Activated T-cell treated with anti-CD3 and anti-CD28 coated beads, Interleukin-2, amount 50 U/mL, for 1 hour (primary cell): Measurements from ENCODE around the gene ARL3.

Source experiments
- DNase-seq: peaks from one replicate; pipeline ENCODE4 v3.0.0-alpha.2; 2020

The ARL3 gene

GRCh38 chr10:102649797-102650654 is 64.2 kb downstream of the ARL3 start:
- no peak for DNase-seq

GRCh38 chr10:102648889-102649796 is 65.1 kb downstream of the ARL3 start:
- peak; percentile 54 for DNase-seq

- no peak for DNase-seq
These were observed 65.8 kb downstream of the ARL3 start for GRCh38 chr10:102648269-102648888.

- DNase-seq, result no peak
These were observed 66.5 kb downstream of the ARL3 start for GRCh38 chr10:102647443-102648268.

- DNase-seq, result peak; percentile 58
These were observed 67.4 kb downstream of the ARL3 start for GRCh38 chr10:102646610-102647442.

- peak; percentile 77 for DNase-seq
These were observed 68.2 kb downstream of the ARL3 start for GRCh38 chr10:102645741-102646609.

GRCh38 chr10:102645388-102645740 is 68.8 kb downstream of the ARL3 start:
- DNase-seq, result no peak

GRCh38 chr10:102644646-102645387 is 69.4 kb downstream of the ARL3 start:
- peak; percentile 87 for DNase-seq

- peak; percentile 76 for DNase-seq
These were observed 70.0 kb downstream of the ARL3 start, which contains the start of gene TRIM8 for GRCh38 chr10:102644066-102644645. TSS of gene TRIM8 (plus strand) at chr10:102644479. CDS start at chr10:102644618, 139 bp downstream.

- no peak for DNase-seq
These were observed 70.7 kb downstream of the ARL3 start for GRCh38 chr10:102643336-102644065.

GRCh38 chr10:102642736-102643335 is 71.4 kb downstream of the ARL3 start:
- DNase-seq, result no peak

GRCh38 chr10:102641880-102642735 is 72.1 kb downstream of the ARL3 start:
- peak; percentile 97 for DNase-seq

- DNase-seq, result no peak
These were observed 72.8 kb downstream of the ARL3 start for GRCh38 chr10:102641402-102641801.

GRCh38 chr10:102639537-102639936 is 74.7 kb downstream of the ARL3 start:
- no peak for DNase-seq

GRCh38 chr10:102635377-102635776 is 78.8 kb downstream of the ARL3 start:
- DNase-seq, result no peak

GRCh38 chr10:102634686-102635085 is 79.5 kb downstream of the ARL3 start:
- DNase-seq, result no peak

GRCh38 chr10:102633848-102634247 is 80.3 kb downstream of the ARL3 start:
- DNase-seq, result no peak
